Measurements from ENCODE around the gene RTP1. TPM values are rescaled to one million over a fixed set of nuclear protein-coding genes. Genes with fewer than 3 reads are reported as not detected.

Gene RTP1
- total RNA-seq, 3 donors from 2014 or later: not detected

DNA sequence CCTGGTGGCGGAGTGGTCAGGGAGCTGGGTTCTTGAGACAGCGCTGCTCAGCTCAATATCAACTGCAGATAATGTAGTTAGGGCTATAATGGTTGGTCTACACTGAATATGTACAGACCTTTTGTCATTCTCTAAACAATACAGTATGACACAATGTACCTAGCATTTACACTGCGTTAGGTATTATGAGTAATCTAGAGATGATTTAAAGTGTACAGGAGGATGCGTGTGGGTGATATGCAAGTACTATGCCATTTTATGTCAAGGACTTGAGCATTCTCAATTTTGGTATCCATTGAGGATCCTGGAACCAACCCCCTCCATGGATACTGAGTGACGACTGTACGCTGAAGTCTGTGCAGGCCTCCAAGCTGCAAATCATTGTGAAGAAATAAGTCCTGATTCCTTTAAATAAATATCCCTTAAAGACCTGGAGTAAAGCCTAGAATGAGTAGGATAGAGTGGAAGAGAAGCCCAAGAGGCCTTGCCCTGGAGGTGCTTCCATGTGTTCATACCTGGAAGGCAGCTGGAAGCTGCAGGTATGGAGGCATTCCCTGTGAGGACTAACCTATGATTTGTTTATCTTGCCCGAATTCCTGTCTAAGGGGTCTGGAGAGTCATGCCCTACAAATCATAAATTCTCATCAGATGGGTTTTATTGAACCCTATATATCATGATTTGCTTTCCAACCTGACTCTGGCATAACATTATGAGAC lies 15.7 kb upstream of the RTP1 start:
- H3K9me3 ChIP-seq: no peaks in the 10 kb centered on the region
- no peak overlapping the region for H3K4me3 ChIP-seq
- no peak for ATAC-seq
- no peaks in the 10 kb centered on the region for H3K36me3 ChIP-seq (ENCODE audit: low read depth)
- intact Hi-C loops (cut with DNase I, micrococcal nuclease): no loop called here
- no peaks in the 10 kb centered on the region for H3K4me1 ChIP-seq (ENCODE audit: low read depth)
- no peak for TF ChIP-seq CTCF (IDR thresholded peaks at IDR 0.05)
- DNase-seq: no peak

GRCh38 chr3:187183210-187183862 lies 13.9 kb upstream of the RTP1 start:
- ATAC-seq (no peak), DNase-seq (no peak)
- Histone ChIP-seq H3K36me3 (ENCODE audit: low read depth) (no peaks in the 10 kb centered on the region), H3K4me3 (no peak overlapping the region), H3K9me3 (no peaks in the 10 kb centered on the region), H3K4me1 (ENCODE audit: low read depth) (peaks cover 2% of the 10 kb centered on the region)
- intact Hi-C loops (cut with DNase I, micrococcal nuclease): no loop called here
- TF ChIP-seq CTCF (IDR thresholded peaks at IDR 0.05): no peak

DNA sequence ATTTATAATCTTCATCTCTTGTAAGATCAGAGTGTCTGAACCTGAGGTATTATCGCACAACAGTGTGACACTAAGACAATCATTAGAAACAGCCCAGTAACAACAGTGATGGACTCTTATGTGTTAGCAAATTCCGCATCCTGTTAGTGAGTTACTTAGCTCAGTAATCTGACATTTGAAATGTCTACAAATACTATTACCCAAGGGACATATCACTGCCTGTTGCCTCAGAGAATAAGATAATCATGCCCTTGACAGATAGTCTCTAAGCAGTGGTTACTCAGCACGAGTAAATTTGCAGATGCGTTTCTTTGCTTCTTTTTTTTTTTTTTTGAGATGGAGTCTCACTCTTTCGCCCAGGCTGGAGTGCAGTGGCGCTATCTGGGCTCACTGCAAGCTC lies 13.4 kb upstream of the RTP1 start:
- Histone ChIP-seq H3K4me1 (ENCODE audit: low read depth) (peaks cover 2% of the 10 kb centered on the region), H3K36me3 (ENCODE audit: low read depth) (no peaks in the 10 kb centered on the region), H3K4me3 (no peak overlapping the region), H3K9me3 (no peaks in the 10 kb centered on the region)
- intact Hi-C loops (cut with DNase I, micrococcal nuclease): no loop called here
- TF ChIP-seq CTCF (IDR thresholded peaks at IDR 0.05): no peak
- no peak for ATAC-seq
- DNase-seq: no peak

DNA sequence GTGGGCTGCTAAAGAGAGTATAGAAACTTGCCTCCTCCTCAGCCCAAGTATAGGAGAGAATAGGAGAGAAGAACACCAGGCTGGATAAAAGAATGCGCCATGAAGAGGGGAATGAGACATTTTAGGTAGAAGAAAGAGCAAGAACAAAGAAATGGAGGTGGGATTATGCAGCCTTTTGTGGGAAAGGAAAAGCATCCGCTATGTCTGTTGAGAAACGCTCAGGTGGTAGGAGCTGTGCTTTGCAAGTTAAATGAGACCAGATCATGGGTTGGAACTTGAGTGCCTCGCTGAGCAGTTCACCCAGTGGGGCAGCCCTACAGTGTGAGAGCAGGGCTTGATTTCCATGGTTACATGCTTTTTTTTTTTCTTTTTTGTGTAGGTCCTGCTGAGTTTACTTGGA lies 11.5 kb upstream of the RTP1 start:
- Histone ChIP-seq H3K4me3 (no peak overlapping the region), H3K4me1 (ENCODE audit: low read depth) (peaks cover 2% of the 10 kb centered on the region), H3K36me3 (ENCODE audit: low read depth) (no peaks in the 10 kb centered on the region), H3K9me3 (no peaks in the 10 kb centered on the region)
- ATAC-seq (no peak), DNase-seq (no peak)
- TF ChIP-seq CTCF (IDR thresholded peaks at IDR 0.05): no peak
- intact Hi-C loops (cut with DNase I, micrococcal nuclease): no loop called here

DNA sequence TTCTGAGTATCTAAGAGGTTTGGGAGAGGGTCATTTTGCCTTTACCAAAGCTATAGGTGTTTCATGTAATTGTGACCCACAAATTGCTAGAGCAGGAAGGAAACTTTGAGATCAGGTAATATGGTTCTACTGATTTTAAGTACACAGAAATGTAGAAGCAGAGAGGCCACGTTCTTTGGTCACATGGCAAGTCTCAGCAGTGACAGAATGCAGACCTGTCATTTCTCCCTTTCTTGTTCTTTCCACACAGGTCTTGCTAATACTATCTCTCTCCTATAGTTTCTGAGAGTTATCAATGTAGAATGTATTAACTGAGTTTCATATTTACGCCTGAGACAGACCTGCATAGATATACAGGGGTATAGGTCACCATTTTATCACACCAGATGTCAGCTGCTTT lies 10.9 kb upstream of the RTP1 start:
- ATAC-seq (no peak), DNase-seq (no peak)
- intact Hi-C loops (cut with DNase I, micrococcal nuclease): no loop called here
- TF ChIP-seq CTCF (IDR thresholded peaks at IDR 0.05): no peak
- Histone ChIP-seq H3K9me3 (no peaks in the 10 kb centered on the region), H3K4me3 (no peak overlapping the region), H3K4me1 (ENCODE audit: low read depth) (peaks cover 2% of the 10 kb centered on the region), H3K36me3 (ENCODE audit: low read depth) (no peaks in the 10 kb centered on the region)
